Caco-2 (cell line): ENCODE results near the gene CALML5. TPM values are rescaled to one million over a fixed set of nuclear protein-coding genes. Genes with fewer than 3 reads are reported as not detected.
A peak's percentile ranks its signal among the peaks of the same experiment; 100 is the strongest.

ENCODE experiments used
- BruUV-seq: library from RNA; stranded (reverse); fragments of 400-500 nt; replicated peaks from 2 replicates; lab custom pipeline; 2021; lab: Mats Ljungman, UMichigan
- CTCF ChIA-PET: fragments of 300-600 bp; sonication (Branson Sonifier 250); formaldehyde crosslinking; loops from one replicate; lab custom pipeline; 2022; ENCODE audit warnings: antibody characterized with exemption; lab: Charles Lee
- POLR2A ChIA-PET: fragments of 300-600 bp; sonication (Branson Sonifier 250); formaldehyde crosslinking; loops from one replicate; lab custom pipeline; 2022; ENCODE audit warnings: antibody characterized with exemption; lab: Charles Lee
- DNase-seq, 2 experiments: peaks; one replicate each; pipeline versions ENCODE4 v3.0.0 to v3.0.0-alpha.2; 2020 to 2022
- H3K27me3 ChIP-seq: replicated peaks from 2 replicates; pipeline ENCODE4 v1.6.0; 2011; ENCODE audit warnings: low read length; ENCODE audit not compliant: control insufficient read depth, insufficient read depth
- H3K36me3 ChIP-seq: 2 replicates; pipeline ENCODE4 v1.5.1; 2011; ENCODE audit warnings: low read length; ENCODE audit not compliant: control insufficient read depth, insufficient read depth
- H3K4me1 ChIP-seq: fragments of 250-450 bp; sonication (Bioruptor Pico); 2 replicates; pipeline ENCODE4 v1.5.1; 2020; ENCODE audit warnings: mild to moderate bottlenecking
- H3K4me3 ChIP-seq: 2 replicates; pipeline ENCODE4 v1.5.1; 2011; ENCODE audit warnings: low read depth, mild to moderate bottlenecking, control low read depth, low read length
- H3K9me3 ChIP-seq: fragments of 250-450 bp; sonication (Bioruptor Pico); 2 replicates; pipeline ENCODE4 v1.5.1; 2020; ENCODE audit warnings: mild to moderate bottlenecking, moderate library complexity
- H3K27ac Mint-ChIP-seq: one replicate; pipeline ENCODE4 v1.8.0; 2022; ENCODE audit warnings: mixed read lengths; ENCODE audit not compliant: unreplicated experiment
- H3K27me3 Mint-ChIP-seq: one replicate; pipeline ENCODE4 v1.8.0; 2022; ENCODE audit warnings: mixed read lengths; ENCODE audit not compliant: insufficient read depth, unreplicated experiment
- H3K36me3 Mint-ChIP-seq: one replicate; pipeline ENCODE4 v1.8.0; 2022; ENCODE audit warnings: mild to moderate bottlenecking, mixed read lengths; ENCODE audit not compliant: insufficient read depth, unreplicated experiment
- H3K4me1 Mint-ChIP-seq: one replicate; pipeline ENCODE4 v1.8.0; 2022; ENCODE audit warnings: low read depth, mixed read lengths; ENCODE audit not compliant: unreplicated experiment
- H3K4me3 Mint-ChIP-seq: one replicate; pipeline ENCODE4 v1.8.0; 2022; ENCODE audit warnings: mild to moderate bottlenecking, moderate library complexity, mixed read lengths; ENCODE audit not compliant: unreplicated experiment
- H3K9me3 Mint-ChIP-seq: one replicate; pipeline ENCODE4 v1.8.0; 2022; ENCODE audit warnings: mixed read lengths; ENCODE audit not compliant: unreplicated experiment
- intact Hi-C: fragments of 100-400 bp; cut with micrococcal nuclease; formaldehyde crosslinking; loops from one replicate; pipeline ENCODE4 v1.10.0; 2022; ENCODE audit not compliant: unreplicated experiment
- total RNA-seq: library from RNA; stranded (reverse); gene quantifications from 2 replicates; pipeline ENCODE4 v1.2.3, GENCODE V29; 2022
- TF ChIP-seq, protein P1 (sequence below), 2 experiments: fragments of 200-600 bp in 1 of 2; IDR thresholded peaks; 1 replicate in 1 of 2; 2 replicates in 1 of 2; pipeline versions ENCODE4 v1.5.1 to v1.8.0; 2011 to 2022; ENCODE audit warnings: antibody characterized with exemption in 1 of 2, control low read depth in 1 of 2, inconsistent platforms in 1 of 2, low read depth in 1 of 2, low read length in 1 of 2, mild to moderate bottlenecking in 1 of 2, moderate library complexity in 1 of 2; ENCODE audit not compliant: insufficient read depth in 1 of 2, severe bottlenecking in 1 of 2, unreplicated experiment in 1 of 2

Gene CALML5
- total RNA-seq, 1 experiment from 2014 or later, result not detected

DNA sequence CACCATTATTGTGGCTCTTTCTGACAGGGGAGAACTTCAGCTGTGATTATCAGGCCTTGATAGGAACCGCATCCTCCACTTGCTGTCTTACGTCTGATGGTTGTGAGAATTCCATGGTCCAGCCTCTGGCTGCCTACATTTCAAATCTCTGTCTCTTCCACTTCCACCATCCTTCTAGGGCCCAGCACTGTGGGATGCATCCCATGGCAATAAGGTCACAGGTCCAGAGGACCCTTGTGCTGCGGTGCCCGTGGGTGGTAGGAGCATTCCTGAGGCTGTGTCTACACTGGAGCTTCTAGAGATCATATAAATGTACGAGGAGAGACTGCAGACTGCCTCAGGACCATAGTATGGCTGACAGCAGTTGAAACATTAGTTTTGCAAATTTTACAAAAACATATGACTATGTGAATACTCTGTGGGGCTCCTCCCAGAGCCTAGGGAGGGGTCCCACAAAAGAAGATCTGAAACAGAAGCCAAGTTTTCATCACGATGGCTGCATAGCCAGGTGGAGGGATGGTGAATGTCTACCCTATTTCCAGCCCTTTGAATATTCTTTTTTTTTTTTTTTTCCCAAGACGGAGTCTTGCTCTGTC, 37.2 kb upstream of the CALML5 start:
- H3K27me3 Mint-ChIP-seq, result no peaks in the 10 kb centered on the region
- no peak overlapping the region for H3K4me3 Mint-ChIP-seq
- no peaks in the 10 kb centered on the region for H3K36me3 ChIP-seq
- DNase-seq, result peak in 1 of 2 experiments; percentile 25
- H3K4me1 Mint-ChIP-seq, result peaks cover 21% of the 10 kb centered on the region
- no peaks in the 10 kb centered on the region for H3K27me3 ChIP-seq
- H3K36me3 Mint-ChIP-seq, result no peaks in the 10 kb centered on the region
- peaks cover 34% of the 10 kb centered on the region for H3K4me1 ChIP-seq
- POLR2A ChIA-PET, result no interaction called here
- no TSS peak for BruUV-seq
- no peak overlapping the region for H3K4me3 ChIP-seq
- intact Hi-C loops, result no loop called here
- H3K9me3 Mint-ChIP-seq, result peaks cover 16% of the 10 kb centered on the region
- TF ChIP-seq, protein P1, sequence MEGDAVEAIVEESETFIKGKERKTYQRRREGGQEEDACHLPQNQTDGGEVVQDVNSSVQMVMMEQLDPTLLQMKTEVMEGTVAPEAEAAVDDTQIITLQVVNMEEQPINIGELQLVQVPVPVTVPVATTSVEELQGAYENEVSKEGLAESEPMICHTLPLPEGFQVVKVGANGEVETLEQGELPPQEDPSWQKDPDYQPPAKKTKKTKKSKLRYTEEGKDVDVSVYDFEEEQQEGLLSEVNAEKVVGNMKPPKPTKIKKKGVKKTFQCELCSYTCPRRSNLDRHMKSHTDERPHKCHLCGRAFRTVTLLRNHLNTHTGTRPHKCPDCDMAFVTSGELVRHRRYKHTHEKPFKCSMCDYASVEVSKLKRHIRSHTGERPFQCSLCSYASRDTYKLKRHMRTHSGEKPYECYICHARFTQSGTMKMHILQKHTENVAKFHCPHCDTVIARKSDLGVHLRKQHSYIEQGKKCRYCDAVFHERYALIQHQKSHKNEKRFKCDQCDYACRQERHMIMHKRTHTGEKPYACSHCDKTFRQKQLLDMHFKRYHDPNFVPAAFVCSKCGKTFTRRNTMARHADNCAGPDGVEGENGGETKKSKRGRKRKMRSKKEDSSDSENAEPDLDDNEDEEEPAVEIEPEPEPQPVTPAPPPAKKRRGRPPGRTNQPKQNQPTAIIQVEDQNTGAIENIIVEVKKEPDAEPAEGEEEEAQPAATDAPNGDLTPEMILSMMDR (IDR thresholded peaks at IDR 0.05; ENCODE audit: insufficient read depth in 1 of 2, low read depth in 1 of 2, low read length in 1 of 2, severe bottlenecking in 1 of 2, unreplicated experiment in 1 of 2), result no peak
- H3K27ac Mint-ChIP-seq, result no peak overlapping the region
- no peaks in the 10 kb centered on the region; the same call in 1 of the 2 replicates for H3K9me3 ChIP-seq
- CTCF ChIA-PET, result no interaction called here

DNA sequence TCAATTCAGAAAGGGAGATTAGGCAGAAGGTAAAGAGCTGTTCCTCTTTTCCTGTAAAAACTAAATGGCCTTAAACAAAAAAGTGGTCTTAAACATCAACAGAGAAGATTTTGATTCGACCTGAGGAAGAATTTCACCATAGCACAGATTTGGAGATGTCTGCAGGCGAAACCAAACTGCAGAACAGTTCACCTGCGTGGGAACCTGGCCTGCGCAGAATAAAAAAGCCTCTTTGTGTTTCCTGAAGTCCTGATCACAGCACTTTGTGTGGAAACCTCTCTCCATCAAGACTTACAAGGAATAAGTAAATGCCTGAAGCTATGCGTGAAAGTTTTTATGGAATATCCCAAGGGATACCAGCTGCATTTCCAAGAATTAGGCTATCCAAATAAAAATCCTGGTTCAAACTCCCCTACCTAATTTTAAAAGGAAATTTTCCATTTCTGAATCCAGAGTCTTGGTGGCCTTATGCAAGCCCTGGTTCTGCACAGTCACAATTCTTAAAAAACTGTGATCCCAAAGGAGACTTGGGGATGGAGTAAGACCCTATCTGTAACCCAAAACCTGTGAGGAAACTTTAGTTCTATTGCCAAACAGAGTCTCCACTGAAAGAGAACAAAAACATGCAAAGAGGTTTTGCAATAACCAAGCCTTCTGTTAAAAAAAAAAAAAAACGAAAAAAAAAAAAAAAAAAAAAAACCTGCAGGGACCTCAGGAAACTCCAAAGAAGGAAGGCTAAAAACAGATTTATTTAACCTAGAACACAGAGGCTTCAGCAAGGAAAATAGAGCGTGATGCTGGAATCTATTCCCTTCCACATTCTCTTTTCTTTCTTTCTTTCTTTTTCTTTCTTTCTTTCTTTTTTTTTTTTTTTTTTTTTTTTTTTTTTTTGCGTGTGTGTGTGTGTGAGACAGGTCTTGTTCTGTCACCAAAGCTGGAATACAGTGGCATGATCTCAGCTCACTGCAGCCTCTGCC, 35.8 kb upstream of the CALML5 start:
- DNase-seq, result peak in 1 of 2 experiments; percentile 11
- POLR2A ChIA-PET, result interaction anchor here (0.6 kb wide), 2 partner anchors 31 to 625 kb away, joined by 3 to 6 read pairs; no protein-coding TSS in a partner anchor
- TF ChIP-seq, protein P1 (IDR thresholded peaks at IDR 0.05; ENCODE audit: insufficient read depth in 1 of 2, low read depth in 1 of 2, low read length in 1 of 2, severe bottlenecking in 1 of 2, unreplicated experiment in 1 of 2), result no peak
- Histone ChIP-seq H3K4me1 (peaks cover 23% of the 10 kb centered on the region), H3K36me3 (no peaks in the 10 kb centered on the region), H3K4me3 (no peak overlapping the region), H3K27me3 (no peaks in the 10 kb centered on the region), H3K9me3 (no peaks in the 10 kb centered on the region)
- no peaks in the 10 kb centered on the region for H3K27me3 Mint-ChIP-seq
- CTCF ChIA-PET, result no interaction called here
- no peaks in the 10 kb centered on the region for H3K36me3 Mint-ChIP-seq
- peaks cover 21% of the 10 kb centered on the region for H3K4me1 Mint-ChIP-seq
- no peak overlapping the region for H3K27ac Mint-ChIP-seq
- no TSS peak for BruUV-seq
- no peak overlapping the region for H3K4me3 Mint-ChIP-seq
- intact Hi-C loops, result loop anchor here (1.0 kb wide), 1 partner anchor 17 kb away; no protein-coding TSS in a partner anchor
- peaks cover 15% of the 10 kb centered on the region for H3K9me3 Mint-ChIP-seq

DNA sequence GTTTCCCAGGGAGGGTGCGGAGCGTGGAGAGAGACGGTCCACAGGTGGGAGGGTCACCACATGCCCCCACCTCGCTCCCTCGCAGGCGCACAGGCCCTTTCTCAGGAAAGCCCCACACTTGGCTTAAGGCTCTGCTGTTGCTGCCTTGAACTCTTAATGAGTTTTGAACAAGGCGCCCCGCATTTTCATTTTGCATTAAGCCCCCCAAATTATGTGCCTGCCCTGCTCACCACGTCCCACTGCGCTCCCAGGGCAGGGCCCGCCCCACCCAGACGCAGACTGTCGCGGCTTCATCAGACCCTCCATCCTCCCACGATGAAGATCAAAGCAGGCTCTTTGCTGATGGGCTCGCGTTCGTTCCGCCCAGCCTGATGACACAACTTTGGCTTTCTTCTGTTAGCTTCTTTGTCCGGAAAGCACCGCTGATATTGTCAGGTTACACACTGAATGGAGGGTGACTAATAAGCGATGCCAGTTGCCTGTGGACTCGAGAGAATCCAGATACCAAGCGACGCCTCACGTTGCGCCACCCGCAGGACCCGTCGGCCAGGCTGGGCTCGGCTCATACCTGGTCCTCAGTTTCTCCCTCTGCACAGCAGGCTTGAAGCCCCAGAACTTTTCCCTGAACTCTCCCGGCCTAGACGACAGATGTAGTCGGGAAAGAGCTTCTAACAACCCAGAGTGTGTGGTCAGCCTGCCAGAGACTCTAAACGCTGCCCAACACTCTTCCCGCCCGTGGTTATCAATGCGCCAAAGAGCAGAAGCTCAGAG, 34.9 kb upstream of the CALML5 start:
- peak in 1 of 2 experiments; percentile 30 for DNase-seq
- intact Hi-C loops, result no loop called here
- Histone ChIP-seq H3K27me3 (no peaks in the 10 kb centered on the region), H3K36me3 (no peaks in the 10 kb centered on the region), H3K9me3 (no peaks in the 10 kb centered on the region), H3K4me3 (no peak overlapping the region), H3K4me1 (peaks cover 23% of the 10 kb centered on the region)
- Mint-ChIP-seq H3K9me3 (peaks cover 15% of the 10 kb centered on the region), H3K36me3 (no peaks in the 10 kb centered on the region), H3K27ac (no peak overlapping the region), H3K27me3 (no peaks in the 10 kb centered on the region), H3K4me1 (peaks cover 25% of the 10 kb centered on the region), H3K4me3 (no peak overlapping the region)
- ChIA-PET POLR2A (interaction anchor here (0.5 kb wide), 1 partner anchor 279 kb away, joined by 4 read pairs; the partner anchor contains the start of gene GDI2), CTCF (no interaction called here)
- TF ChIP-seq, protein P1 (IDR thresholded peaks at IDR 0.05; ENCODE audit: insufficient read depth in 1 of 2, low read depth in 1 of 2, low read length in 1 of 2, severe bottlenecking in 1 of 2, unreplicated experiment in 1 of 2), result no peak
- BruUV-seq, result no TSS peak
